LNCaP clone FGC (cell line): ENCODE results near the gene FGD1.

Source experiments
- DNase-seq: peaks from one replicate; pipeline ENCODE4 v3.0.0-alpha.2; 2011; ENCODE audit warnings: low read depth
- H3K4me3 ChIP-seq: 2 replicates; pipeline ENCODE4 v1.5.1; 2011; ENCODE audit warnings: mild to moderate bottlenecking, low read depth, low read length, control low read depth
- CTCF ChIP-seq: IDR thresholded peaks from 2 replicates; pipeline ENCODE4 v1.5.1; 2012; ENCODE audit warnings: mild to moderate bottlenecking; ENCODE audit not compliant: control insufficient read depth, insufficient read depth; ENCODE audit errors: extremely low read depth

Gene FGD1

GRCh38 chrX:54484666-54485065, 11.4 kb downstream of the FGD1 start:
- TF ChIP-seq CTCF: no peak
- DNase-seq: no peak
- H3K4me3 ChIP-seq: no peak overlapping the region

GRCh38 chrX:54483946-54484345, 12.1 kb downstream of the FGD1 start:
- no peak overlapping the region for H3K4me3 ChIP-seq
- no peak for TF ChIP-seq CTCF
- DNase-seq: no peak

GRCh38 chrX:54482839-54483593, 13.0 kb downstream of the FGD1 start:
- no peak overlapping the region for H3K4me3 ChIP-seq
- no peak for TF ChIP-seq CTCF
- DNase-seq: no peak

GRCh38 chrX:54479136-54480111, 16.6 kb downstream of the FGD1 start:
- no peak overlapping the region for H3K4me3 ChIP-seq
- DNase-seq: no peak
- no peak for TF ChIP-seq CTCF

- DNase-seq: no peak
- H3K4me3 ChIP-seq: no peak overlapping the region
- TF ChIP-seq CTCF: no peak
Observed at GRCh38 chrX:54473993-54474859, 21.8 kb downstream of the FGD1 start.

- DNase-seq: no peak
- TF ChIP-seq CTCF: no peak
- no peak overlapping the region for H3K4me3 ChIP-seq
Observed at GRCh38 chrX:54470054-54470760, 25.8 kb downstream of the FGD1 start.
